ENCODE data around the gene TUT1. TPM values are rescaled to one million over a fixed set of nuclear protein-coding genes. Genes with fewer than 3 reads are reported as not detected.

TUT1 gene
- total and polyA plus RNA-seq, 4 donors, result 5.6 to 15.8 (median 13.7) TPM

- H3K4me3 ChIP-seq (ENCODE audit: low read depth in 1 of 3, low read length in 3 of 3), result no peak overlapping the region
- DNase-seq (ENCODE audit: low spot score), result peak; percentile 83
- H3K4me1 ChIP-seq (ENCODE audit: control insufficient read depth in 4 of 4, insufficient read depth in 4 of 4, low read length in 3 of 4), result peaks cover 8 to 24% (median 17%) of the 10 kb centered on the region in 4 donors
- H3K36me3 ChIP-seq (ENCODE audit: control insufficient read depth in 4 of 4, insufficient read depth in 3 of 4, low read depth in 1 of 4, low read length in 3 of 4), result peaks cover 14 to 44% (median 36%) of the 10 kb centered on the region in 4 donors
- peak overlapping the region in 1 of 2 donors; percentile 28 for H3K27ac ChIP-seq (ENCODE audit: low read depth in 1 of 2, low read length in 2 of 2)
- TF ChIP-seq EGR1 (IDR thresholded peaks at IDR 0.05; ENCODE audit: low read depth in 2 of 2) (no peak), RXRA (IDR thresholded peaks at IDR 0.05) (peak in 1 of 2 donors; percentile 18), RAD21 (IDR thresholded peaks at IDR 0.05) (peak in 1 of 2 donors; percentile 17), NR2F2 (IDR thresholded peaks at IDR 0.05) (peak; percentile 69), GABPA (IDR thresholded peaks at IDR 0.05 in 1 of 2, conservative IDR thresholded peaks at IDR 0.05 in 1 of 2) (peak; percentile 30 to 67), SP1 (IDR thresholded peaks at IDR 0.05) (peak; percentile 81)
- H3K9ac ChIP-seq (ENCODE audit: low read depth in 1 of 2, low read length in 2 of 2), result no peak overlapping the region
- no peaks in the 10 kb centered on the region for H3K9me3 ChIP-seq (ENCODE audit: control insufficient read depth in 4 of 4, low read length in 3 of 4)
- 59% methylated on average over 7 of the region's 7 CpGs for WGBS
- H3K27me3 ChIP-seq (ENCODE audit: control insufficient read depth in 4 of 4, insufficient read depth in 4 of 4, low read length in 3 of 4), result no peaks in the 10 kb centered on the region
Measured at GRCh38 chr11:62599069-62599696, 7.9 kb upstream of the TUT1 start.

GRCh38 chr11:62595124-62595523 is 3.8 kb upstream of the TUT1 start:
- Histone ChIP-seq H3K27me3 (ENCODE audit: control insufficient read depth in 4 of 4, insufficient read depth in 4 of 4, low read length in 3 of 4) (no peaks in the 10 kb centered on the region), H3K36me3 (ENCODE audit: control insufficient read depth in 4 of 4, insufficient read depth in 3 of 4, low read depth in 1 of 4, low read length in 3 of 4) (peaks cover 18 to 43% (median 38%) of the 10 kb centered on the region in 4 donors), H3K4me1 (ENCODE audit: control insufficient read depth in 4 of 4, insufficient read depth in 4 of 4, low read length in 3 of 4) (peaks cover 5 to 26% (median 19%) of the 10 kb centered on the region in 4 donors), H3K9ac (ENCODE audit: low read depth in 1 of 2, low read length in 2 of 2) (no peak overlapping the region), H3K4me3 (ENCODE audit: low read depth in 1 of 3, low read length in 3 of 3) (no peak overlapping the region), H3K27ac (ENCODE audit: low read depth in 1 of 2, low read length in 2 of 2) (no peak overlapping the region), H3K9me3 (ENCODE audit: control insufficient read depth in 4 of 4, low read length in 3 of 4) (no peaks in the 10 kb centered on the region)
- 93% methylated on average over 8 of the region's 8 CpGs for WGBS
- TF ChIP-seq ZBTB33 (IDR thresholded peaks at IDR 0.05), result no peak
- TF ChIP-seq FOXA2 (IDR thresholded peaks at IDR 0.05), result no peak
- TF ChIP-seq MAX (IDR thresholded peaks at IDR 0.05), result no peak
- TF ChIP-seq RAD21 (IDR thresholded peaks at IDR 0.05), result no peak
- TF ChIP-seq ATF3 (IDR thresholded peaks at IDR 0.05), result no peak
- no peak for TF ChIP-seq JUND (IDR thresholded peaks at IDR 0.05)
- TF ChIP-seq EGR1 (IDR thresholded peaks at IDR 0.05; ENCODE audit: low read depth in 2 of 2), result no peak
- TF ChIP-seq HNF4A (conservative IDR thresholded peaks at IDR 0.05), result no peak
- no peak for TF ChIP-seq SP1 (IDR thresholded peaks at IDR 0.05)
- DNase-seq (ENCODE audit: low spot score), result no peak

GRCh38 chr11:62593434-62594044 is 2.2 kb upstream of the TUT1 start:
- TF ChIP-seq REST (IDR thresholded peaks at IDR 0.05), result no peak
- peak; percentile 38 for TF ChIP-seq CTCF (IDR thresholded peaks at IDR 0.05; ENCODE audit: low read depth, low read length, missing input control)
- no peak for TF ChIP-seq SP1 (IDR thresholded peaks at IDR 0.05)
- peak in 1 of 2 donors; percentile 19 for TF ChIP-seq RXRA (IDR thresholded peaks at IDR 0.05)
- TF ChIP-seq RAD21 (IDR thresholded peaks at IDR 0.05), result peak; percentile 69 to 79
- Histone ChIP-seq H3K9me3 (ENCODE audit: control insufficient read depth in 4 of 4, low read length in 3 of 4) (no peaks in the 10 kb centered on the region), H3K4me3 (ENCODE audit: low read depth in 1 of 3, low read length in 3 of 3) (no peak overlapping the region), H3K36me3 (ENCODE audit: control insufficient read depth in 4 of 4, insufficient read depth in 3 of 4, low read depth in 1 of 4, low read length in 3 of 4) (peaks cover 18 to 43% (median 38%) of the 10 kb centered on the region in 4 donors), H3K27ac (ENCODE audit: low read depth in 1 of 2, low read length in 2 of 2) (no peak overlapping the region), H3K9ac (ENCODE audit: low read depth in 1 of 2, low read length in 2 of 2) (no peak overlapping the region), H3K27me3 (ENCODE audit: control insufficient read depth in 4 of 4, insufficient read depth in 4 of 4, low read length in 3 of 4) (no peaks in the 10 kb centered on the region), H3K4me1 (ENCODE audit: control insufficient read depth in 4 of 4, insufficient read depth in 4 of 4, low read length in 3 of 4) (peaks cover 3 to 31% (median 21%) of the 10 kb centered on the region in 4 donors)
- DNase-seq (ENCODE audit: low spot score), result peak; percentile 80
- WGBS, result 66% methylated on average over 13 of the region's 13 CpGs

Measured in liver (tissue), 9 donors.